AG09309 (cell line): ENCODE results near the gene FNDC5.

Source experiments
- DNase-seq: peaks from one replicate; pipeline ENCODE4 v3.0.0-alpha.2; 2010; ENCODE audit warnings: low read depth
- H3K4me3 ChIP-seq: 2 replicates; pipeline ENCODE4 v1.5.1; 2011; ENCODE audit warnings: mild to moderate bottlenecking, low read depth, low read length, moderate library complexity; ENCODE audit not compliant: control insufficient read depth
- CTCF ChIP-seq: IDR thresholded peaks from 2 replicates; pipeline ENCODE4 v1.5.1; 2011; ENCODE audit warnings: mild to moderate bottlenecking, low read depth, low read length, inconsistent platforms; ENCODE audit not compliant: insufficient read depth, control insufficient read depth; ENCODE audit errors: missing control alignments

The FNDC5 gene

DNA sequence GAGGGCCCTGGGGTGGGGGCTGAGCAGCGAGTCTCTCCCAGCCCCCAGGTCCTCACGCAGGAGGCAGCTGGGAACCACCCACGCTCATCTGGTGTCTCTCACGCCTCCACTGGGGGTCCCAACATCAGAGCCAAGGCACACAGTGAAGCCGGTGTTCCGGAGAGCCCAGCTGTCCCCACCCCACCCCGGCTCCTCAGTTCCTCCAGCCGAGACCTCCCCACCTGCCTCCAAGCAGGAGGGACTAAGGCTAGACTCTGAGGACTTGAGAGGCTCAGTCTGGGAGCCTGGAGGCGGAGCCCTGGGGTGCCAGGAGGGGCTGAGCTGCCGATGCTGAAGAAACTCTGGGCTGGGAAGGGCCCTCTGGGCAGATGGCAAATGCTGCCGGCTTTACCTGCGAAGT lies 14.0 kb upstream of the FNDC5 start:
- H3K4me3 ChIP-seq: no peak overlapping the region
- no peak for TF ChIP-seq CTCF
- no peak for DNase-seq

DNA sequence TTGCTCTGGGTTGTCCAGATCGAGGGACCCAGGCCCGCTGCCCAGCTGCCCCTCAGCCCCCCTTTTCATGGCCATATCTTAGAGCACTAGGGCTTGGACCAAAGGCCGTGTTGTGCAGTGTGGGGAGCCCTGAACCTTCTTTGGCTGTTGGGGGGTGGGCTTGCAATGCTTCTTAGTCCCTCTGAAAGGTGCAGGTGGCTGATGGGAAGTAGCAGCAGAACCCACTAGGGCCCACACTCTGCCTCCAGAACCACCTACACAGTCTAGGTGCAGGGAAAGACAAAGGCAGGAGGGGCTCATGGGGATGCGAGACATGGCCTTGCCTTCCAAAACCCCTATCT lies 13.3 kb upstream of the FNDC5 start:
- no peak for DNase-seq
- TF ChIP-seq CTCF: no peak
- H3K4me3 ChIP-seq: no peak overlapping the region

GRCh38 chr1:32883338-32884031 lies 12.8 kb upstream of the FNDC5 start:
- no peak overlapping the region for H3K4me3 ChIP-seq
- DNase-seq: no peak
- TF ChIP-seq CTCF: no peak

DNA sequence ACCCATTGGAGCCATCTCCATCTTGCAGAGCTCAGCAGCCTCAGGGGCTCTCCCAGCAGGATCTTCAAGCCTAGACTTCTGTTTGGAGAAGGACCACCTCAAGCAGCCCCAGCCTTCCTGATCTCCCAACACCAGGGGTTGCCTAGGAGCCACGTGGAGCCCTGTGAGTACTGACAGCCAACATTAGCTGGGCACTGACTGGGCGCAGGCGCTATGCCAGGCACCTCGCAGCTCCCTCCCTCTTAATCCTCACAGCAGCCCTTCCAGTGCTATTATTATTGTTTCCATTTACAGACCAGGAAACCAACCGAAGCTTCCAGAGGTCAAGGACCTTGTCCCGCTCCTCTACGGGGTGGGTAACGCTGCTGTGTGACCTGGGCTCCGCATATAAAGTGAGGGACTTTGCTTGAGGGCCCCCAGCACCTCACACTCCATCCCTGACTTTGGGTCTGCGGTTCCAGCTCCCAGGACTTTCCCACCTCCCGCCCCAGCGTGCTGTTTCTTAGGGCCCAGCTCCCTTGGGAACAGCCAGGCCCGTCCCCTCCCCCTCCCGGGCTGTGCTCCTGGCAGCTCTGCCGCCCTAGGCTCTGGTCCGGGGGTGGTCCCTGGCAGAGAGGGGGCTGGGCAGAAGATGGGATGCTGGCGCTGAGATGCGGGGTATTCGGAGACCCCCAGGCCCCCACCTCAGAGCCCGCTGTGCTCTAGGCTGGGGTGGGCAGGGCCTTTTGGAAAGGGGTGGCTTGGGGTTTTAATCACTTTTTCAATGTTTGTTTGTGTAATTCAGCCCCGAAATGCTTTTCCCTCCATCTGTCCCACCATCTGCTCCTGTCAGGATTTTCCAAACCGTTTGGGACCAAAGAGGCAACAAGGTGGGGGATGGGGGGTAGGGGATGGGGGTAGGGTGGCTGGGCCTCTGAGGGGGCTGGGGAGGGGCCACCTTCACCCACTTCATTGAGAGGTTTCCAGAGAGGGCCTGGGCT lies 11.4 kb upstream of the FNDC5 start:
- TF ChIP-seq CTCF: no peak
- no peak overlapping the region for H3K4me3 ChIP-seq
- DNase-seq: no peak

GRCh38 chr1:32881291-32881690 lies 10.6 kb upstream of the FNDC5 start:
- TF ChIP-seq CTCF: no peak
- no peak overlapping the region for H3K4me3 ChIP-seq
- DNase-seq: no peak

GRCh38 chr1:32878637-32879041 lies 7.9 kb upstream of the FNDC5 start:
- no peak for DNase-seq

More at GRCh38 chr1:32878637-32879041, 7.9 kb upstream of the FNDC5 start:
- no peak for TF ChIP-seq CTCF
- H3K4me3 ChIP-seq: no peak overlapping the region
